ENCODE results near the gene TP53TG3D. TPM values are rescaled to one million over a fixed set of nuclear protein-coding genes. Genes with fewer than 3 reads are reported as not detected.
"Not testable (repeated sequence)": the region's sequence is repeated elsewhere in the genome, so short reads cannot be mapped to it uniquely, and the experiment has no call there.

Gene TP53TG3D
- polyA plus RNA-seq (ENCODE audit: low read depth in 6 of 6) = 1 to 10 TPM in 3 of 6 donors, under 1 TPM in 2, not detected in 1; 0.68 to 2.4 (median 1.1) TPM

GRCh38 chr16:32252986-32253385, at the start of gene TP53TG3D:
Gene TP53TG3D (plus strand): TSS chr16:32253286. CDS start chr16:32253354, 68 bp downstream.
- not testable (repeated sequence) for H3K27me3 Mint-ChIP-seq; H3K4me1 Mint-ChIP-seq; H3K27ac Mint-ChIP-seq; H3K9me3 Mint-ChIP-seq; ATAC-seq (ENCODE audit: low read depth in 2 of 2); DNase-seq; H3K4me3 Mint-ChIP-seq; H3K36me3 Mint-ChIP-seq

GRCh38 chr16:32253507-32253906, 421 bp downstream of the TP53TG3D start:
- H3K4me3 Mint-ChIP-seq; ATAC-seq (ENCODE audit: low read depth in 2 of 2): not testable (repeated sequence)
- DNase-seq = peak; percentile 55

GRCh38 chr16:32261526-32261925, 8.4 kb downstream of the TP53TG3D start:
- not testable (repeated sequence) for H3K36me3 Mint-ChIP-seq; H3K27ac Mint-ChIP-seq; ATAC-seq (ENCODE audit: low read depth in 2 of 2); DNase-seq; H3K9me3 Mint-ChIP-seq; H3K4me3 Mint-ChIP-seq; H3K27me3 Mint-ChIP-seq; H3K4me1 Mint-ChIP-seq

More at GRCh38 chr16:32253507-32253906, 421 bp downstream of the TP53TG3D start:
- H3K27ac Mint-ChIP-seq, H3K27me3 Mint-ChIP-seq, H3K4me1 Mint-ChIP-seq, H3K36me3 Mint-ChIP-seq, H3K9me3 Mint-ChIP-seq: not testable (repeated sequence)

GRCh38 chr16:32263552-32263951, 10.5 kb downstream of the TP53TG3D start:
- not testable (repeated sequence) for H3K27ac Mint-ChIP-seq; DNase-seq; H3K9me3 Mint-ChIP-seq; H3K27me3 Mint-ChIP-seq; ATAC-seq (ENCODE audit: low read depth in 2 of 2); H3K36me3 Mint-ChIP-seq; H3K4me1 Mint-ChIP-seq; H3K4me3 Mint-ChIP-seq

- peak overlapping the region in 2 of 6 donors; percentile 66 to 92 for H3K27ac Mint-ChIP-seq
- not testable (repeated sequence) for H3K4me3 Mint-ChIP-seq; H3K4me1 Mint-ChIP-seq; H3K36me3 Mint-ChIP-seq; H3K27me3 Mint-ChIP-seq; DNase-seq; ATAC-seq (ENCODE audit: low read depth in 2 of 2); H3K9me3 Mint-ChIP-seq
Measured at GRCh38 chr16:32281910-32282309, 28.8 kb downstream of the TP53TG3D start.

GRCh38 chr16:32283024-32283423, 29.9 kb downstream of the TP53TG3D start:
- H3K9me3 Mint-ChIP-seq; DNase-seq; H3K36me3 Mint-ChIP-seq; H3K27me3 Mint-ChIP-seq; H3K27ac Mint-ChIP-seq; ATAC-seq (ENCODE audit: low read depth in 2 of 2); H3K4me3 Mint-ChIP-seq; H3K4me1 Mint-ChIP-seq: not testable (repeated sequence)

- not testable (repeated sequence) for H3K4me1 Mint-ChIP-seq; H3K9me3 Mint-ChIP-seq; ATAC-seq (ENCODE audit: low read depth in 2 of 2); H3K27me3 Mint-ChIP-seq; H3K4me3 Mint-ChIP-seq; DNase-seq; H3K27ac Mint-ChIP-seq; H3K36me3 Mint-ChIP-seq
Measured at GRCh38 chr16:32283917-32284495, 30.9 kb downstream of the TP53TG3D start.

GRCh38 chr16:32284800-32285796, 32.0 kb downstream of the TP53TG3D start:
- not testable (repeated sequence) for H3K27me3 Mint-ChIP-seq; H3K4me1 Mint-ChIP-seq; DNase-seq; H3K9me3 Mint-ChIP-seq; H3K36me3 Mint-ChIP-seq; ATAC-seq (ENCODE audit: low read depth in 2 of 2); H3K4me3 Mint-ChIP-seq; H3K27ac Mint-ChIP-seq

- ATAC-seq (ENCODE audit: low read depth in 2 of 2); H3K27ac Mint-ChIP-seq; H3K36me3 Mint-ChIP-seq; DNase-seq; H3K4me3 Mint-ChIP-seq; H3K4me1 Mint-ChIP-seq; H3K27me3 Mint-ChIP-seq; H3K9me3 Mint-ChIP-seq: not testable (repeated sequence)
Measured at GRCh38 chr16:32286193-32286592, 33.1 kb downstream of the TP53TG3D start.

GRCh38 chr16:32287743-32288142, 34.7 kb downstream of the TP53TG3D start:
- H3K27me3 Mint-ChIP-seq; DNase-seq; H3K36me3 Mint-ChIP-seq; H3K9me3 Mint-ChIP-seq; H3K27ac Mint-ChIP-seq; H3K4me1 Mint-ChIP-seq; H3K4me3 Mint-ChIP-seq; ATAC-seq (ENCODE audit: low read depth in 2 of 2): not testable (repeated sequence)

- not testable (repeated sequence) for H3K4me1 Mint-ChIP-seq, H3K4me3 Mint-ChIP-seq
Measured at GRCh38 chr16:32289197-32289596, 36.1 kb downstream of the TP53TG3D start.

GRCh38 chr16:32302776-32303175, 49.7 kb downstream of the TP53TG3D start:
- not testable (repeated sequence) for H3K4me1 Mint-ChIP-seq; H3K4me3 Mint-ChIP-seq; H3K27ac Mint-ChIP-seq; H3K9me3 Mint-ChIP-seq; H3K36me3 Mint-ChIP-seq; H3K27me3 Mint-ChIP-seq; ATAC-seq (ENCODE audit: low read depth in 2 of 2); DNase-seq

More at GRCh38 chr16:32289197-32289596, 36.1 kb downstream of the TP53TG3D start:
- not testable (repeated sequence) for DNase-seq; H3K36me3 Mint-ChIP-seq; H3K27ac Mint-ChIP-seq; ATAC-seq (ENCODE audit: low read depth in 2 of 2); H3K9me3 Mint-ChIP-seq; H3K27me3 Mint-ChIP-seq

All from naive B cell (primary cell).